ENCODE data around the gene CRY2. TPM values are rescaled to one million over a fixed set of nuclear protein-coding genes. Genes with fewer than 3 reads are reported as not detected.

CRY2 gene
- polyA plus RNA-seq, 3 donors: 25.2 to 28.8 (median 27.9) TPM

DNA sequence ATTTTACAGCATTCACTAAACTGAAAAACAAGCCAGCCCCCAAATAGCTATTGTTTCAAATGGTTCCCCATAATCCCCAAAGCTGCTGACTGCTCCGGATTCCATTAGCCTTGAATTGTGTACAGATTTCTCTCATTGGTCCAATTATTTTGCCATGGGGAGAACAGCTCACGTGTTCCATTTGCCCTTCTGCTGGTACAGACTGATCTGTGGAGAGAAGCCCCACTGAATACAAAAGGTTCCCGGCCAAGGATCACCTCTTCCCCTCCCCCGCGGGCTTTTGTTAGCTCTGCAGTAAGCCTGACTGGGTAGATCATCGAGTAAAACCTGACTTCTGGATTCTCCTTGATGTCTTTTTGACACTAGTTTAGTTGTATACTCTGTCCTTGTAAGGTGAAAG, 29.1 kb downstream of the CRY2 start:
- DNase-seq (ENCODE audit: low read depth in 3 of 3, low spot score in 2 of 3): no peak

DNA sequence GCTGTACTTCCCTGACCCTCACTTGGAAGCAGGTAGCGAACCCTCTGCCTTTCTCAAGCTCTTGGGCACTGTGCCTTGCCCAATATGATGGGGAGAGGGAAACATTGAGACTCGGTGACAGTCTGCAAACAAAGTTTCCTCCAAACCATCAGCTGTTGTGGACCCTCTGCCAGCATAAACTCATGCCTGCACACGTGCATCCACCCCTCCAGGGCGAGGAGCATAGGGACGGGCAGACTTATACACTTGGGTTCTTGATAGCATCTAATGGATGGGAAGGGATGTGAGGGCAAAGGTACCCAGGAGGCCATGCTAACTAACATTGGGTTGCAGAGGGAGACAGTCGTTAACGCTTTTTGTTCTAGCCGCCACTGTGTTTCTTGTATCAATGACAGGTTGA, 29.9 kb downstream of the CRY2 start:
- no peak for DNase-seq (ENCODE audit: low read depth in 3 of 3, low spot score in 2 of 3)

DNA sequence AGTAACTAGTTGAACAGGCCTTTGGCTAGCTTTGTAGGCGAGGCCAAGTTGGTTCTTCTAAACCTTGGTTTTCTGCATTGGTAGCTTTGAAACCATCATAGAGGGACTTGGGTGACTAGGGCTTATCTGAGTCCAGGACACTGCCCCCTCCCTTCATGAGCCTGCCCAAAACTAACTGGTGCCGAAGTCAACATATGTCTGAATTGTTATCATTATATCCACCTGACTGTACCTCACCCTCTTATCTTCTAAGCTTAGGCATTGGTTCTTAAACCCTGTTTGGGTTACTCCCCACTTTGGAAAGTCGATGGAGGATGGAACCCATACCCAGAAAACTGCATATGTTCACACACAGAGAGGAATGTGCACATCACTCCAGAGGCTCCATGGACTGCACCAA, 30.6 kb downstream of the CRY2 start:
- DNase-seq (ENCODE audit: low read depth in 3 of 3, low spot score in 2 of 3): no peak

DNA sequence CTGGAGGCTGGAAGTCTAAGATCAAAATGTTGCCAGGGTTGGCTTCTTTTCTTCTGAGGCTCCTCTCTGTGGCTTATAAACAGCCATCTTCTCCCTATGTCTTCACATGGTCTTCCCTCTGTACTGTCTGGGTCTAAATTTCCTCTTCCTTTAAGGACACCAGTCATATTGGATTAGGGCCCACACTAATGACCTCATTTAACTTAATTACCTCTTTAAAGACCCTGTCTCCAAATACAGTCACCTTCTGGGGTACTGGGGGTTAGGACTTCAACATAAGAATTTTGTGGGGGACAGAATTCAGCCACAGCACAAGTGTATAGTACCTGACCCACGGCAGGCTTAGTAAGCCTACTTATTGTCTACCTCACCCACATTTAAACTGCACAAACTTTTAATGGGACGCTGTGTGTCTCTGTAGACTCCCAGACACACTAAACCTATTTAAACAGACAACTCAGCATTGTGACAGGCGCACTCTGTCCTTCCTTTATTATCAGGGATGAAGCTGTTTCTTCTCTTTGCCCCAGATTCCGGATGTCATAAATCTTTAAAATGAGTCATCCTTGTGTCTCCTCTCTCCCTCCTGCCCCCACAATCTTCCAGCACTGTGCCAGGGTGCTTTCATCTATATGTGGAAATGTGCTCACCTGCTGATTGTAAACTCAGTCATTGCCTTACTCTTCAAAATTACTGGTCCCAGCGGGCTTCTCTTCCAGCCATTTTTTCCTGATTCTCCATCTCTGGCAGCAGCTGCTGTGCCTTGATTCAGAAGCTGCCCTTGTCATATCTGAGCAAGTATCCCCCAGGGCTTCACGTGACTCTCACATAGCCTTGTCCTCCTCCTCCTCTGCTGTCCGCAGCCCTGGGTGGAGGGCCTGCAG, 32.8 kb downstream of the CRY2 start:
- no peak for DNase-seq (ENCODE audit: low read depth in 3 of 3, low spot score in 2 of 3)

GRCh38 chr11:45880772-45881570, 33.7 kb downstream of the CRY2 start:
- no peak for DNase-seq (ENCODE audit: low read depth in 3 of 3, low spot score in 2 of 3)

- DNase-seq (ENCODE audit: low read depth in 3 of 3, low spot score in 2 of 3): no peak
These were observed 34.6 kb downstream of the CRY2 start for GRCh38 chr11:45881708-45882368.

GRCh38 chr11:45884596-45885185, 37.4 kb downstream of the CRY2 start:
- no peak for DNase-seq (ENCODE audit: low read depth in 3 of 3, low spot score in 2 of 3)

GRCh38 chr11:45885274-45885920, 38.1 kb downstream of the CRY2 start, which contains the start of gene MAPK8IP1:
TSS of gene MAPK8IP1 (plus strand) at chr11:45885651. CDS start at chr11:45885821, 170 bp downstream.
- no peak for DNase-seq (ENCODE audit: low read depth in 3 of 3, low spot score in 2 of 3)

DNA sequence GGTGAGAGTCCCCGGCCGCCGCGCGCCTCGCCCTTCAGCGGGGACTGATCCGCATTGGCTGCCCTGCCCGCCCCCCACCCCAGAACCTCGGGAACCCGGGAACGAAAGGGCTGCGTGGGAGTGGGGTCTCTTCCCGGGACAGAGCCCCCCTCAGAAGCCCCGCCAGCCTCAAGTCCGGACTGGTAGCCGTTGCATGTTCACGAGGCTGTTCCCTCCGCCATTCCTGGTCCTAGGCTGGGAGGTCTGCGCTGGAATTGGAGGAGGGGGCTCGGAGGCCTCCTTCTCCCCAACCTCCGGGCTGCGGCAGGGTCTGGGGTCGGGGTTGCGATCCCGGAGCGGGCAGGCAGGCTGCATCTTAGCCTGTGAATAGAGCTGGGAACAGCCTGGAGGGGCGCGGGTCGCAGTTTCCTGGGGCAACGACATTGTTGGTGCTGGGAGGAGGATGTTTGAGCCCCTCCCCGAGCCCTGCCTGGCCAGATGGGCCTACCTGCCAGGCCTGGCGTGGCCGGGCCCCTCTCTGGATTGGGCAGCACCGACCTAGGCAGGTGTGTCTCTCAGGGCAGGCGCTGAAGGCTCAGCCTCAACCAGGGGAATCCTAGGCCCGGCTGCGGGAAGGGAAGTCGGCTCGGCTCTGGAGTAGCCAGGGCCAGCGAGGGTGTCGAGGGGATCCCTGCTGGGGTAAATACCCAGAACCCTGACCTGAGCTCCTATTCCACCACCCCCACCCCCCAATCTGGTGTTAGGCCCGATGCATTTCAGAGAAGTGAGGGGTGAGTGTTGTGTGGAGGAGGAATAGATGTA, 38.8 kb downstream of the CRY2 start:
- no peak for DNase-seq (ENCODE audit: low read depth in 3 of 3, low spot score in 2 of 3)

GRCh38 chr11:45886816-45887520, 39.7 kb downstream of the CRY2 start:
- no peak for DNase-seq (ENCODE audit: low read depth in 3 of 3, low spot score in 2 of 3)

- DNase-seq (ENCODE audit: low read depth in 3 of 3, low spot score in 2 of 3): no peak
These were observed 40.3 kb downstream of the CRY2 start for GRCh38 chr11:45887587-45887986.

DNA sequence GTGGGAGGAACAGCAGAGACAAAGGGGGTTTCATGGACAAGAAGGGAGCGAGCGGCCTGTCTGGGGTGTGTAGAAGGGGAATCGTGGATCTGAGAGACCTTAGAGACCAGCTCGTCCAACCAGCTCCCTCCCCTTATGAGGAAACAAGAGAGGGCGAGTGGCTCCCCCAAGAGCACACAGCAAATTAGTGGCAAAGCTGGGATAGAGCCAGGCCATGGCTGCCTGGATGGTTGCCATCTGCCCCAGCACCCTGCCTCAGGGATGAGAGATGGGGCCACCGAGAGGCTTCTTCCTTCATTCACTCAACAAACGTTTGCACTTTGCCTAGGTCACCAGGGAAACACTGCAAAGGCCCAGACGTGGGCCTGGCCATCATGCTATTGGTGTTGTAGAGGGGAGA, 42.3 kb downstream of the CRY2 start:
- no peak for DNase-seq (ENCODE audit: low read depth in 3 of 3, low spot score in 2 of 3)

GRCh38 chr11:45889966-45890365, 42.7 kb downstream of the CRY2 start:
- no peak for DNase-seq (ENCODE audit: low read depth in 3 of 3, low spot score in 2 of 3)

- DNase-seq (ENCODE audit: low read depth in 3 of 3, low spot score in 2 of 3): no peak
These were observed 43.7 kb downstream of the CRY2 start for GRCh38 chr11:45890886-45891550.

- no peak for DNase-seq (ENCODE audit: low read depth in 3 of 3, low spot score in 2 of 3)
These were observed 45.6 kb downstream of the CRY2 start for GRCh38 chr11:45892856-45893255.

- DNase-seq (ENCODE audit: low read depth in 3 of 3, low spot score in 2 of 3): no peak
These were observed 47.4 kb downstream of the CRY2 start for GRCh38 chr11:45894555-45895247.

DNA sequence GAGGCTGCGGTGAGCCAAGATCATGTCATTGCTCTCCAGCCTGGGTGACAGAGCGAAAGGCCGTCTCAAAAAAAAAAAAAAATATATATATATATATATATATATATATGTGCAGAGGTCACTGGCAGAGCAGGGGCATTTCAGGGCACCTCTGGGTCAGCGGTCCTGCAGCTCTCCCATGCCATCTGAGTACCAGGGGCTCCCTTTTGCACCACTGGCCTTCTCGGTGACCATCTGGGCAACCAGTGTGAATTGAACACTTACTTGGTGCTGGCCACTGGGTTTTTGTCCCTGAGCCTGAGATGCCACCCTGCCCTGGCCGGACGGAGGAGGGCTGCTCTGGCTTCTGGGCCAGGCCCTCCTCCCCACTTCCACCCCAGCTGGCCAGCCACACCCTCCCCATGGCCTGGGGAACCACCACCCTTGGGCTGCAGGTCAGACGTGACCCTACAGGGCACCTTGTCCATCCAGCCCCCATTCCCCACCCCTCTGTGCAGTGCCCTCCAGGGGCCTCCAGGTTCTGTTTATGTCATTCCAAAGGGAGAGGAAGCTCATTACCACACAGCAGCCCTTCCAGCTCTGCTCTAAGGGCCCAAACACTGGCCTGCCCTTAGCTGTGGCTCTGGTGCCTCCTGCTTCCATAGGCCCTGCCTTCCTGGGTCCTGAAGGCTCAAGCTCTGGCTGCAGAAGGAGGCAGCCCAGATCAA, 48.4 kb downstream of the CRY2 start:
- no peak for DNase-seq (ENCODE audit: low read depth in 3 of 3, low spot score in 2 of 3)

All from right renal cortex interstitium (tissue), 3 donors.